ENCODE results near the gene POU2AF2.
"Not testable (repeated sequence)": the region's sequence is repeated elsewhere in the genome, so short reads cannot be mapped to it uniquely, and the experiment has no call there.

Gene POU2AF2

GRCh38 chr11:111302298-111302697 is 56.8 kb downstream of the POU2AF2 start:
- no peak for DNase-seq (ENCODE audit: low read depth in 2 of 2)

DNA sequence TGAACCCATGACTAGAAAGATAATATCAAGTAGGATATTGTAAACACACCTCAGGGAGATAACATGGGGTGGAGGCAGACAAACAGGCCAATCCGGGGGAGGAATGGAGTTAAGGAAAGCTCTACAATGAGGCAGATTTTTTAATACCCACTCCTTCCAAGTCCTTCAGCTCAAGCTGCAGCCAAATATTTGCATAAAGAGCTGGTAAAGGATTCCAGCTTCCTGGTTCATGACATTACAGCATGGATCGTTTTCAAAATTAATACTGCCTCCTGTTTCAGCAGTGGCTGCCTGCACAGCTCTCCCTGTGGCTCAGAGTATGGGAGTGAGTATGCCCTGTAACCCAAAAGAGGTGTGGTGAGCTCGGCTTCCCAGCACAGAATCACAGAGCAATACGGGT is 57.9 kb downstream of the POU2AF2 start:
- DNase-seq (ENCODE audit: low read depth in 2 of 2): no peak

DNA sequence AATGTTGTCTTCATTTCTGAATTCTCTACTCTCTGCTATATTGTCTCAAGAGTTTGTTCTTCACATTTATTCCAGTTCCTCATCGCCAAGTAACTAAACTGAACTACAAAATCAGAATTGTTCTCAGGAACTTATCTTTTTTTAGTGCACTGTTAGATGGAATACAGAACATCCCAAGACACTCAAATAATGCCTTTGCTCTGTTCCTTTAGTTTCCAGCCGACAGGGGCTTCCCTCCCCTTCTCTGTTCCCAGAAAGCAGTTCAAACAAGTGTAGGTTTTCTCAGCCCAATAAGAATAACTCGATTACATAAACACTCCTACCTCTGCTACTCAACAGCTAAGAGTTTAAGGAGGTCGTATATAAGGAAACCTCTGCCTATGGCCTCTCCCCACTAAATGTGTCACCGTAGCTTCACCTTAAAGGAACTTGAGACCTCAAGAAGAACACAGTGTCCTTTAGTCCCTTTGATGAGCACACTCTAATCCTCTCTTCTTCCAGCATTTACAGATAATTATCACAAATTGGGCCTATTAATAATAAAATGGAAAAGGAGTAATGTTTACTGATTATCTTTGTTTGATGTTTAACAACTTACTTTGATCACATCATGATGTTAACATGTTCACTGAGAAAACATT is 59.8 kb downstream of the POU2AF2 start:
- DNase-seq (ENCODE audit: low read depth in 2 of 2): no peak

DNA sequence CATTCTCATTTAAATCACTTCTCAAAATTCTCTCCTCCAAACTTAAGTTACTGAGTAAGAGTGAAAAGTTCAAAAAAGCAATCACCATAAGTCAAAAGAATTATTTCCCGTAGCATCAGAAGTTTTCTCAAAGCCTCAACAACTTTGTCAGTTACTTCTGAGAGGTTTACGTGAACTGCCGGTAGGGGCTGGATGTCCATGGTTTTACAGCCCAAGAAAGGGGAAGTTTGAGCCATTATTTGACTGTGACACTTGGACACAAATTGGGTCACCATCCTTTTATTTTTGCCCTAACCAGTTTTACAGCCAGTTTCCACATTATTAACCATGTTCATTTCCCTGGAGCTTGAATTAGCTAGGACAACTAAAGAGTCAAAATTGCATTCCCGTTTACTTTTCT is 60.4 kb downstream of the POU2AF2 start:
- DNase-seq (ENCODE audit: low read depth in 2 of 2): no peak

- no peak for DNase-seq (ENCODE audit: low read depth in 2 of 2)
These were observed 60.8 kb downstream of the POU2AF2 start for GRCh38 chr11:111306321-111306720.

DNA sequence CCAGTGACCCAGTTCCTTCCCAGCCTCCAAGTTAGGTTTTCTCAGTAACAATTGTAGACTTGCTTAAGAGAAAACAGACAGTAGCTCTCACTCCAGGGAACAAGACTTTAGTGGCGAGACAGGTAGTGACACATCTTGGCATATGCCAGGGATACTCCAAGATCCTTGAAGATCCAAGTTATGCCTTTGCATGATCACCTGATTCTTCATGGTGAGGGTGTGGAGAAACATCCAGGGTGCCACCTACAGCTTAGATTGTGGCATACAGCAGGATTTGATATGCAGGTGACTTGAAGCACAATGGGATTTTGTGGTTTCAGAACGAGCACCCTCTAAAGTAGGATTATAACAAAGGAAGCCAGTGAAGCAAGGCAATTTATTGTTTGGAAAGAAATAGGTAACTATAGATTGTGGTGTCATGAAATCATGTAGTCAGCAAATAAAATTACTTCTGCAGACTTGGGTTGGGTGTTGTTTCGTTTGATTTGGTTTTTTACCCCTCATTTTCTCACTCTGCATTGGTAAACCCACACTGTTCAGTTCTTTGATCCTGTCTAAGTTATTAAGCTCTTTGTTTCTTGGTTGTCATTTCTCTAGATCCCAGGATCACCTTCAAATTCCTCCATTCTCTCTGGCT is 62.1 kb downstream of the POU2AF2 start:
- DNase-seq (ENCODE audit: low read depth in 2 of 2): no peak

DNA sequence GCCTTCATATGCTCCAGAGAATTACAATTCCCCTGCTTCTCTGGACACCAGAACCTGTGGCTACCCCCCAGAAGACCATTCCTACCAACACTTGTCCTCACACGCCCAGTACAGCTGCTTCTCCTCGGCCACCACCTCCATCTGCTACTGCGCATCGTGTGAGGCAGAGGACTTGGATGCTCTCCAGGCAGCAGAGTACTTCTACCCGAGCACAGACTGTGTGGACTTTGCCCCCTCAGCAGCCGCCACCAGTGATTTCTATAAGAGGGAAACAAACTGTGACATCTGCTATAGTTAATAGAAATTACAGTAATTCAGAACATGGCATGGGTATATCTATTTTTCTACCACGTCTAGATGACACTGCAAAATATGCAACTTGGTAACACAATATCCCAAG is 62.6 kb downstream of the POU2AF2 start:
- no peak for DNase-seq (ENCODE audit: low read depth in 2 of 2)

GRCh38 chr11:111309215-111309915 is 63.8 kb downstream of the POU2AF2 start:
- no peak for DNase-seq (ENCODE audit: low read depth in 2 of 2)

- DNase-seq (ENCODE audit: low read depth in 2 of 2): no peak
These were observed 64.6 kb downstream of the POU2AF2 start for GRCh38 chr11:111310088-111310487.

DNA sequence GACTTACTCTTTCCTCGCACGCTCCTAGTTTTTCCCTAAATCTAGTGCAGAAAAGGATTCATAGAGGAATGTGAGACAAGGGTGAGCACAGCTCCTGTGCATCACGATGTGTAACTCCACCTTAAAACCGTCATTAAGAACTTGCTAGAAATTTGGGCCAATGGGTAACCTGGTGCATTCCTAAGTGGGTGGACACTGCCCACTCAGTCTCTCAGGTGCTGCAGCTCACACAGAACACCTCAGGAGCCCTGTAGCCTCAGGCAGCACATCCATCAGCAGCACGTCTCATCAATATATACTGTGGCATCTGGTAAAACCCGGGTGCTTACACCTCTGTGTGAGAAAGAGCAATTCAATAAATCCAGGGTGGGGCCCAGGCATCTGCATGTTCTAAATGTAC is 65.2 kb downstream of the POU2AF2 start:
- no peak for DNase-seq (ENCODE audit: low read depth in 2 of 2)

- no peak for DNase-seq (ENCODE audit: low read depth in 2 of 2)
These were observed 66.6 kb downstream of the POU2AF2 start for GRCh38 chr11:111312076-111312475.

DNA sequence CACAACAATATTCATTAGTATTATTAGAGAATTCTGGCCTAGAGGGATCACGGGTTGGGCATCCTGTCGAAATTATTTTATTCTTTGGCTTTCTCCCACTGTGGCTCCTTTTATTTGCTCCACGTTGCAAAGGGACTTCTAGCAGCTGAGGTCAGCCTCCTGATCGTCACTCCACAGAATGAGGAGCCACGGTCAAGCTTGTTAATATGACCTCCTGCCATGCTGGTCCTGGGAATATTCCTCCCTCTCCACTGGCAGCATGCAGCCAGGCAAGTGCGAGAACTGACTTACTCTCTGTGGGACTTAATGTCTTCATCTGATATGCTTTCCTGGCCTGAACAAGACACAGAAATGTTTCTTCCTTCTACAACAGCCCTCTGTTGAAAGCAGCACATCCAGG is 73.8 kb downstream of the POU2AF2 start:
- no peak for DNase-seq (ENCODE audit: low read depth in 2 of 2)

DNA sequence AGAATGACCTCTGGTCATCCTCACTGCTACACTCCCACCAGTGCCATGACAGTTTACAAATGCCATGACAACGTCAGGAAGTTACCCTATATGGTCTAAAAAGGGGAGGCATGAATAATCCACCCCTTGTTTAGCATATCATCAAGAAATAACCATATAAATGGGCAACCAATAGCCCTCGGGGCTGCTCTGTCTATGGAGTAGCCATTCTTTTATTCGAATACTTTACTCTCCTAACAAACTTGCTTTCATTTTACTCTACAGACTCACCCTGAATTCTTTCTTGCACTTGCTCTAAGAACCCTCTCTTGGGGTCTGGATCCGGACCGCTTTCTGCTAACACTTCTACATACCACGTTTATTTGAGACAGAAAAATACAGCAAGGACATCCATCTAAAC is 74.7 kb downstream of the POU2AF2 start:
- DNase-seq (ENCODE audit: low read depth in 2 of 2): not testable (repeated sequence)

- DNase-seq (ENCODE audit: low read depth in 2 of 2): no peak
These were observed 75.4 kb downstream of the POU2AF2 start for GRCh38 chr11:111320728-111321568.

DNA sequence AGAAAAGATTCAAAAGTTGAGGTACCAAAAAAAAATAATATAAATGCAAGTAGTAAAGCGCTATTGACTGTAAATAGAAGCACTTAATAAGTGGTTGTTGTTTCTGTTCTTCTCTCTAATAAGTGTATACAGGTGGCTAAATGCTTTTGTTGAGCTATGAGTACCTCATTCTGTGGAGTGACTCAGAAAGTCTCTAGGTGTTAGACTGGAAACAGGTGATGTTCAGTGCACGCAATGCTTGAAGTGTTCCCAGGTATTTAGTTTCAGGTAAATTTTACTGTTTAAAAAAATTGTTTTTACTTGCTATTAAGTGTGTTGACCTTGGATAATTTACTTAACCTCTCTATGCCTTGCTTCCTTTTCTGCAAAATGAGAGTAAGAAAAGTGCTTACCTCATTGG is 77.0 kb downstream of the POU2AF2 start:
- DNase-seq (ENCODE audit: low read depth in 2 of 2): no peak

DNA sequence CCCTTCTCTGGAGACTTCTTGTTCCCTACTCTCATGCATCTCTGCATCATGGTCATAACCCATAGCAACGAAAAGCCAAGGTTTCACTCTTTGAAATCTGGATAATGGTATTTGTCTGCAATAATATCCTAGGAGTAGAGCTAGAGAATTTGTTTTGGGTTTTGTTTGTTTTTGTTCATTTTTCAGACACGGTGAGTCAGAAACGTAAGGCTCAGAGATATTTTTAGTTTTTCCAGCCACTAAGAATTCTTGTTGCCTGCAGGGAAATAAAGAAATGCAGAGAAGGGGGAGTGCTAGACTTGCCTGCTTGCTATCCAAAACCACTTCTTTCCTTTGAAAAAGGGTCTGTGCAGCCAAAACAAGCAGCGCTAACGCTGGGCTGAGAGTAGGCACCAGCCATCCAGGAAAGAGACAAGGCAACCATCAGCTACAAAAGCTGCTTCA is 78.8 kb downstream of the POU2AF2 start:
- no peak for DNase-seq (ENCODE audit: low read depth in 2 of 2)

- no peak for DNase-seq (ENCODE audit: low read depth in 2 of 2)
These were observed 79.7 kb downstream of the POU2AF2 start for GRCh38 chr11:111325259-111325658.

GRCh38 chr11:111326824-111327223 is 81.3 kb downstream of the POU2AF2 start:
- no peak for DNase-seq (ENCODE audit: low read depth in 2 of 2)

DNA sequence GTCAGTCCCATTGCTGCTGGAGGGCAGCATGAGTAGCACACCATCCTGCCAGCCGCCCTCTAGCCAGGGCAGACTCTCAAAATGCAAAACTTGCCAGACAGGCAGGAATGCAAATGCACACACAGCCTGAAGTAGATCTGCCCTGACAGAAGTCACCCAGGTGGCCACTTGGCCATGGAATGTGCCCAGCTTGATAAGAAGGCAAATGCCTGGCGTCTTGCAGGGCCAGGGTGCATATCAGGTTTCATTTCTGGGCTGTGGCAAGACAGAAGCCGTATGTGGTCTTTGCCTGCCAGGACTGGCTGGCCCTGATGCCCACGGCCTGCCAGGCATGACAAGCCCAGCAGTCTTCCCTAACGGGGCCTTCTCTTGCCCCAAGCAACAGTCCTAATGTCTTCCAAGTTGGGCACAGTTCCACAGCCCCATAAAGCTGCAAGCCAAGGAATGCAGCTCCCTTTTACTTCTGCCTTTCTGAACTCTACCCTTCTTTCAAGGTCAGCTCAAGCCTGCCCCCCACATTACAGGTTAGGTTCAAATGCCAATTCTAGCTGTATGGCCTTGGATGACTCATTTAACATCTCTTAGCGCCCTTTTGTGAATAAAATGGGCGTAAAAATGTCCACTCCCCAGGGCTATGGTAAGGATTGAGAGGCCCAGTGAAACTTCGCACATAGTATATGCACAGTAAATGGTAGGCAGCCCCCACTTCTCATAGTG is 82.5 kb downstream of the POU2AF2 start:
- DNase-seq (ENCODE audit: low read depth in 2 of 2): no peak

- no peak for DNase-seq (ENCODE audit: low read depth in 2 of 2)
These were observed 84.0 kb downstream of the POU2AF2 start for GRCh38 chr11:111329306-111330204.
